Measurements from ENCODE around the gene GPRIN2. TPM values are rescaled to one million over a fixed set of nuclear protein-coding genes. Genes with fewer than 3 reads are reported as not detected.
"Not testable (repeated sequence)": the region's sequence is repeated elsewhere in the genome, so short reads cannot be mapped to it uniquely, and the experiment has no call there.

The GPRIN2 gene
- polyA plus RNA-seq, 1 of the 3 experiments (the other 2 are of a cell fraction): 0.03 TPM

DNA sequence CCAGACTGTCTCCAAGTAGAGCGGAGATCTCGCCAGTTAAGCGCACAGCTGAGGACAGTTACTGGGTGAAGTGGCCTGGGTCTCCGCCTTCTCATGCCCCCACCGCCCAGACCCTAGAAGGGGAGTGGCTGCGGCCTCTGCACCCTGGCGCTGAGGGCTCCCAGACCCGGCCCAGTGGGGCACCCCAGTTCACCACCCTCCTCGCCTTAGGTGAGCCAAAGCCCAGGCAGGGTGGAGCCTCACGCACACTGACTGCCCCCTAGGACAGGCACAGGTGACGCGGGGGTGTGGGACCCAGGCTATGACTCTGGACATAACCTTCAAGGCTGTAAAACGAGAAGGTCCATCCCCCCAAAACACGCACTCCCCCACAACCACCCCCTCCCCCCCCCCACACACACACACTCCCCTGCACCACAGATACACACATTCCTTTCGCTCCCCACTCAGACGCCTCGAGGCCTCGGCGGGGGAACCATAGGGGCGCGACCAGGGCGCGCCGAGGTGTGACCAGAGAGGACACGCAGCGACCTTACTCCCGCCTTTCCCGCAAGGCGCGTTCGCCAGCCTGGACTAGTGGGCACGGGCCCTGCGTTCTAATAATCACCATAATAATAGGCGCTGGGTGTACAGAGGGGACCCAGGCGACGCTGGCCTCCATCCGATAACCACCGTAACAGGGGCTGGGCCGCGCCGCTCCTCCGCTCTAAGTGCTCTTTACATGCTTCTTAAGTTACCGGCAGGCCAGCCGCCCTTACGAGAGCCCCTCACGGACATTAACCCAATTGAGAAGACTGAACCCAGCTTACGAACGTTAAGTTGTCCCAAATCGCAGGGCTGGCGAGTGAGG is 21.4 kb upstream of the GPRIN2 start:
- H3K79me2 ChIP-seq (ENCODE audit: insufficient read depth); H3F3A ChIP-seq (replicated peaks; ENCODE audit: insufficient read depth); DNase-seq; CTCF ChIA-PET; H3K4me3 ChIP-seq (ENCODE audit: low read depth in 2 of 2, low read length in 1 of 2); H3K27ac ChIP-seq (ENCODE audit: low read depth in 2 of 2, low read length in 1 of 2); POLR2A ChIA-PET; H3K4me2 ChIP-seq; H3K9ac ChIP-seq; H4K20me1 ChIP-seq (ENCODE audit: insufficient read depth); H3K4me1 ChIP-seq (ENCODE audit: control insufficient read depth in 1 of 2, insufficient read depth in 2 of 2, low read depth in 1 of 2, low read length in 1 of 2); H3K9me3 ChIP-seq; H3K27me3 ChIP-seq (ENCODE audit: insufficient read depth); H3K9me2 ChIP-seq; H3K36me3 ChIP-seq (replicated peaks in 1 of 2; ENCODE audit: control insufficient read depth in 1 of 2, insufficient read depth in 2 of 2, low read length in 1 of 2); H2AFZ ChIP-seq (ENCODE audit: low read depth): not testable (repeated sequence)
- WGBS (ENCODE audit: low lambda C conversion rate): 95% methylated on average over 23 of the region's 50 CpGs

DNA sequence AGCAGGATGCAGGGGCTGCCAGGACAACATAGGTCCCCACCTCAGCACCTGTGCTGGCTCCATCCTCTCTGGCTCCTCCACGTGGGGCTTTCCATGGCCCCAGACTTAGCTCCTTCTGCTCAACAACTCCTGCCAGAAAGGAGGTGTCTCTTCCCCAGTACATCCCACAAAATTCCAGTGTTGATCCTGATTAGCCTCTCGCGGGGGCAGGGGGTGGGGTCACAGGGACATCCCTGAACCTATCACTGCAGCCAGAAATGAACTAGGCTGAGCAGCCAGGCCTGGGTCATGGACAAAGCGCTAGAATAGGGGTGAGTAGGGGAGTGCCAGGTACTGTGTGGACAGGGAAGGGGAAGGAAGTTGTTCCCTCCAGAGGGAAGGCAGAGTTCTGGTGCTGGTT is 17.4 kb upstream of the GPRIN2 start:
- POLR2A ChIA-PET; CTCF ChIA-PET; H4K20me1 ChIP-seq (ENCODE audit: insufficient read depth); H3K9me2 ChIP-seq; DNase-seq; H3K79me2 ChIP-seq (ENCODE audit: insufficient read depth); H3K4me3 ChIP-seq (ENCODE audit: low read depth in 2 of 2, low read length in 1 of 2); H3F3A ChIP-seq (replicated peaks; ENCODE audit: insufficient read depth); H3K9ac ChIP-seq; H3K36me3 ChIP-seq (replicated peaks in 1 of 2; ENCODE audit: control insufficient read depth in 1 of 2, insufficient read depth in 2 of 2, low read length in 1 of 2); H3K4me1 ChIP-seq (ENCODE audit: control insufficient read depth in 1 of 2, insufficient read depth in 2 of 2, low read depth in 1 of 2, low read length in 1 of 2); H2AFZ ChIP-seq (ENCODE audit: low read depth); H3K27me3 ChIP-seq (ENCODE audit: insufficient read depth); H3K9me3 ChIP-seq; H3K4me2 ChIP-seq; H3K27ac ChIP-seq (ENCODE audit: low read depth in 2 of 2, low read length in 1 of 2): not testable (repeated sequence)
- WGBS (ENCODE audit: low lambda C conversion rate): 85% methylated on average over 4 of the region's 4 CpGs

DNA sequence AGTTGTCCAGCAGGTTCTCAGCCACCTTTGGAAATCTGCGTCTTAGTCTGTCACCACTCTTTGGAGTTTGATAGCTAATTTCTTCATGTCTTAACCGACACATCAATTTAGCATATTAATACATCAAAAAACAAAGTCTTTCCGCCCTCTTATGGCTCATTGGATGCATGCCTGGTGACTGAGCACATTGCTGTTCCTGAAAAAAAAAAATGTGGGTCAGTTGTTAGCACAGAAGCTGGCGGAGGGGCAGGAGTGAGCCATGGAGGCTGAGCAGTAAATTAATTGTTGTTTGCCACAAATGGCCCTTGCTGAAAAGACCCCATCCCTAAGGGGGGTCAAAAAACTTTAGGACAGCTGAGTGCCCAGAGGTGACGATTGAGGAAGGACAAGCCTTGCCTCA is 16.9 kb upstream of the GPRIN2 start:
- H3K4me3 ChIP-seq (ENCODE audit: low read depth in 2 of 2, low read length in 1 of 2); H3K4me1 ChIP-seq (ENCODE audit: control insufficient read depth in 1 of 2, insufficient read depth in 2 of 2, low read depth in 1 of 2, low read length in 1 of 2); H3K9me2 ChIP-seq; H2AFZ ChIP-seq (ENCODE audit: low read depth); DNase-seq; H3K4me2 ChIP-seq; CTCF ChIA-PET; H3K27me3 ChIP-seq (ENCODE audit: insufficient read depth); H4K20me1 ChIP-seq (ENCODE audit: insufficient read depth); POLR2A ChIA-PET; H3K36me3 ChIP-seq (replicated peaks in 1 of 2; ENCODE audit: control insufficient read depth in 1 of 2, insufficient read depth in 2 of 2, low read length in 1 of 2); H3K79me2 ChIP-seq (ENCODE audit: insufficient read depth); H3F3A ChIP-seq (replicated peaks; ENCODE audit: insufficient read depth); H3K9me3 ChIP-seq; H3K27ac ChIP-seq (ENCODE audit: low read depth in 2 of 2, low read length in 1 of 2); H3K9ac ChIP-seq: not testable (repeated sequence)
- WGBS (ENCODE audit: low lambda C conversion rate): 53% methylated on average over 4 of the region's 5 CpGs

DNA sequence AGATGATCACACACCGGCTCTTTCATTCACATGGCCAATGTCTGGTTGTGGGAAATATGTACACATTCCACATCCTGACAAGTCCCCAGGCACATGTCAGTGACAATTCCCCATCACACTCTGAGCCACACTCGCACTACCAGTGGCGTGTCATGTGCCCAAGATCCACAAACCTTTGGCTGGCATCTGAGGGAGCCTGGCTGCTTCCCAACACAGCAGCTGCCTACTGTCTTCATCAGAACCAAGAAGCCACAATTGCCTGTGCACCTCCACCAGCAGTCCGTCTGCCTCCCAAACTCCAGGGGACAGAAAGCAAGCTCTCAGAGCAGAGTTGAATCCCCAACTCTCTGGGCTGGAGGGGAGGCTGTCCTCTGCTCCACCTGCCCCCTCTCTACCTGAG is 16.3 kb upstream of the GPRIN2 start:
- H3K9me3 ChIP-seq; H3K9me2 ChIP-seq; H3K4me3 ChIP-seq (ENCODE audit: low read depth in 2 of 2, low read length in 1 of 2); DNase-seq; H4K20me1 ChIP-seq (ENCODE audit: insufficient read depth); CTCF ChIA-PET; H3K79me2 ChIP-seq (ENCODE audit: insufficient read depth); H3K27me3 ChIP-seq (ENCODE audit: insufficient read depth); H2AFZ ChIP-seq (ENCODE audit: low read depth); H3F3A ChIP-seq (replicated peaks; ENCODE audit: insufficient read depth); H3K36me3 ChIP-seq (replicated peaks in 1 of 2; ENCODE audit: control insufficient read depth in 1 of 2, insufficient read depth in 2 of 2, low read length in 1 of 2); H3K27ac ChIP-seq (ENCODE audit: low read depth in 2 of 2, low read length in 1 of 2); H3K4me2 ChIP-seq; H3K9ac ChIP-seq; H3K4me1 ChIP-seq (ENCODE audit: control insufficient read depth in 1 of 2, insufficient read depth in 2 of 2, low read depth in 1 of 2, low read length in 1 of 2); POLR2A ChIA-PET: not testable (repeated sequence)
- no CpG with 5 or more reads among the region's 4 CpGs for WGBS (ENCODE audit: low lambda C conversion rate)

DNA sequence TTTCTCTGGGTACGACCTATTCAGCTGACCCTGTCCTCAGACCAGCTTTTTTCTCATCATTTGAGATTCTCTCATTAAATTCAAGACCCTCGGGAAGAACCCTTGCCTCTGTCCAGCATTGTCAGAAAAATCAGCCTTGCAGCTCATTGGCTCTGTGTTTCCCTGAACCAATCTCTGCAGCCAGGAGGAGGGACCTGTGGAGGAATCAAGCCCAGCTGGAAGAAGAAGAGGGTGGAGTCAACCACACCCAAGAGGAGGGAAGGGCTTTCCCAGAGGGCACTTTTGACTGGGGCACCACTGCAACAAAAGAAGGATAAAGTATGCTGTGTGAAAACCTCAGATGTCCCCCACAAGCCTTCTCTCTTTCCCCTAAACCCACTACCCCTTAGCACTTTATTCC is 14.2 kb upstream of the GPRIN2 start:
- H3F3A ChIP-seq (replicated peaks; ENCODE audit: insufficient read depth); H3K27ac ChIP-seq (ENCODE audit: low read depth in 2 of 2, low read length in 1 of 2); H3K27me3 ChIP-seq (ENCODE audit: insufficient read depth); H2AFZ ChIP-seq (ENCODE audit: low read depth); DNase-seq; H3K4me1 ChIP-seq (ENCODE audit: control insufficient read depth in 1 of 2, insufficient read depth in 2 of 2, low read depth in 1 of 2, low read length in 1 of 2); H3K36me3 ChIP-seq (replicated peaks in 1 of 2; ENCODE audit: control insufficient read depth in 1 of 2, insufficient read depth in 2 of 2, low read length in 1 of 2); H4K20me1 ChIP-seq (ENCODE audit: insufficient read depth); POLR2A ChIA-PET; H3K9me3 ChIP-seq; H3K9ac ChIP-seq; H3K4me2 ChIP-seq; H3K4me3 ChIP-seq (ENCODE audit: low read depth in 2 of 2, low read length in 1 of 2); CTCF ChIA-PET; H3K9me2 ChIP-seq; H3K79me2 ChIP-seq (ENCODE audit: insufficient read depth): not testable (repeated sequence)
- no CpG with 5 or more reads among the region's 2 CpGs for WGBS (ENCODE audit: low lambda C conversion rate)

DNA sequence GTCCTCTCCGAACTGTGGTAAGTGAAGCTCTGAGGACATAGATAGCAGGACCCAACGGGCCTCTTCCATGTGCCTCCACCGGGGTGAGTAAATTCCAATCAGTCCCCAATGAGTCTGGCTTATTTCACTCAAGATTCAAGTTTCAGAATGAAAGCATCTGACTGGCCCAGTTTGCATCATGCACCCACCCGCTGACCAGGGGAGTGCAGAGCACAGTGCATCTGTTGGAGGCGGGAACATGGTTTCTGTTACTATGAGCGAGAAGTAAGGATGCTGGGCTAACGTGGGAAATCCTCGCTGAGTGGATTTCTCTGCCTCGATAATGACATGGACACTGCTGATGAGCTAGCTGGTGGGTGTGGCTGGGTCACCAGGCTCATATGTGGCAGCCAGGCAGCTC is 10.7 kb upstream of the GPRIN2 start:
- POLR2A ChIA-PET: not testable (repeated sequence)

More for the DNA sequence above, 10.7 kb upstream of the GPRIN2 start:
- DNase-seq; H3K9ac ChIP-seq; H3K4me2 ChIP-seq; H3K27me3 ChIP-seq (ENCODE audit: insufficient read depth); H2AFZ ChIP-seq (ENCODE audit: low read depth); CTCF ChIA-PET; H3K9me3 ChIP-seq; H3K4me3 ChIP-seq (ENCODE audit: low read depth in 2 of 2, low read length in 1 of 2); H3K36me3 ChIP-seq (replicated peaks in 1 of 2; ENCODE audit: control insufficient read depth in 1 of 2, insufficient read depth in 2 of 2, low read length in 1 of 2); H3K9me2 ChIP-seq; H4K20me1 ChIP-seq (ENCODE audit: insufficient read depth); H3K79me2 ChIP-seq (ENCODE audit: insufficient read depth); H3F3A ChIP-seq (replicated peaks; ENCODE audit: insufficient read depth); H3K27ac ChIP-seq (ENCODE audit: low read depth in 2 of 2, low read length in 1 of 2); H3K4me1 ChIP-seq (ENCODE audit: control insufficient read depth in 1 of 2, insufficient read depth in 2 of 2, low read depth in 1 of 2, low read length in 1 of 2): not testable (repeated sequence)
- WGBS (ENCODE audit: low lambda C conversion rate): 81% methylated on average over 3 of the region's 9 CpGs

All from SK-N-SH (cell line).